HG02938 (cell line): ENCODE results near the gene COL26A1.
"Not testable (repeated sequence)": the region's sequence is repeated elsewhere in the genome, so short reads cannot be mapped to it uniquely, and the experiment has no call there.

Experiments used
- ATAC-seq: cut with Tn5 transposase; IDR thresholded peaks from one replicate; pipeline ENCODE4 v1.9.1; 2021; ENCODE audit warnings: mild to moderate bottlenecking, moderate library complexity; ENCODE audit not compliant: unreplicated experiment

The COL26A1 gene

GRCh38 chr7:101436857-101437576, 74.3 kb downstream of the COL26A1 start:
- no peak for ATAC-seq

DNA sequence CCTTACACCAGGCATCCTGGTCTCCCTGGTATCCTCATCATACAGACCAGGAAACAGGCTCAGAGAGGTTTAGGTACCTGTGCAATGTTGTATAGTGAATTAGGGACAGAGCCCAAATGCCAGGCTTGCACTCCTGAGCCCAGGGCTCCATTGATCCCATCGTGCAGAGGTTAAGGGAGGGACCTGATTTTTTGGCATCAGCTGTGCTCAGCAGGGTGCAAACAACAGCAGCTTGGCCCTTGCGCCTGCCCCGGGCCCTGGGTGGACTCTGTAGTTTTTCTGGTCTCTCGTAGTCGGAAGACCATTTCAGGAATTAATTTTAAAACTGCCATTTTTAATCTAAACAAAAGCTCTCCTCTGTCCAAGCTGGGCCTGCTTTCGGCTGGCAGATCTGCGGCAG, 79.2 kb downstream of the COL26A1 start:
- no peak for ATAC-seq

DNA sequence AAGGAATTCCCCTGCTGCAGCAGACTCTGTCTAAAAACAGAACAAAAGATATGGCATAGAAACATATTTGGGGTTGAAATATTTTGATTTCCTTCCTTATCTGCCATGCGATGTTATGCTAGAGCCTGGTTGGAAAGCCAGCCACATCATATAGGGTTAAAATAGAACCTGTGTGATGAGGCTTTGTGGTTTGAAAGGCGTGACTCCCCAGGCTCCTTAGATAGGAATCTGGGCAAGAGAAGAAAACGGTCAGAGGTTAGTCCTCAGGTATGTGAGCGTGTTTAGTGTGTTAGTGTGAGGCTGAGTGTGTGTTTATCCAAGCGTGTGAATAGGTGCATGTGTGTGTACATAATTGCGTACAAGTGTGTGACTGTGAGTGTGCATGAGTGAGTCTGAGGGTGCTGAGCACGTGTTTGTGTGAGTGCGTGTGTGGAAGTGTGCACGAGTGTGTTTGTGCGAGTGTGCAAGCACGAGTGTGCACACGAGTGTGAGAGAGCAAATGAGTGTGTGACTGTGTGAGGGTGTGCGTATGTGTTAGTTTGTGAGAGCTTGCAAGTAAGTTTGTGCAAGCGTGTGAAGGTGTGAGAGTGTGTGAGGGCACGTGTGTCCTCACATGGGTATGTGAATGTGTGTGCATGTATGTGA, 79.9 kb downstream of the COL26A1 start:
- no peak for ATAC-seq

DNA sequence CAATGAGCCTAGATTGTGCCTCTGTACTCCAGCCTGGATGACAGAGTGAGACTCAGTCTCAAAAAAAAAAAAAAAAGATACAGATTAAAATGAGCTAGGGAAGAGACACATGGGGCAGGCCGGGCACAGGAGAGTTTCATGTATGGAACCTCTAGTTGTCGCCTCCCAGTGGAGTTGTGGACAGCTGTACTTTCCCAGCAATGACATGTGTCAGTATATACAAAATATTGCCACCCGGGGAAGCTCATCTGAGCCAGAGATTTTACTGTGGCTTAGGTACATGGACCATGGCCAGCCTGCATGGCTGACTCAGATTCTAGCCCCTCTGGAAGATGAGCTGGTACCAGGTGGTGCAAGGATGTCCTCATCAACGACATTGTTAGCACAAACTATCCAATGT, 87.4 kb downstream of the COL26A1 start:
- ATAC-seq: no peak

DNA sequence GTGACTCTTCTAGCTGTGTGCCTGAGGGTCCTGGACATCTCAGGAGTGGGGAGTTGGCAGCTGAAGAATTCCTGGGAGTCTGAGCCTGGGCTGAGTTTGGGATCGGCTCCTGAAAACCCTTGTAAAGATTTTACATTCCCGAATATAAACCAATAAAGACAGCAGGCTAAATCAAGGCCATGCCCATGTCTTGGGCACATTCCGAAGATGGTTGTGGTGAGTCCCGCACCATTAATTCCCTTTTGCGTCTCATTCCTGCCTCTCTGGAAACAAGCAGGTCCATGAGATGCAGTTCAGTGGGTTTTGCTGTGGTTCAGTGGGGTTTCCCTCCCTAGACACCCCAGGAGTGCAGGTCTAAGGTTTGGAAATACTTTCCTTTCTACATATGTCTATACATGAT, 90.9 kb downstream of the COL26A1 start:
- no peak for ATAC-seq

- no peak for ATAC-seq
These were observed 94.5 kb downstream of the COL26A1 start for GRCh38 chr7:101457001-101457750.

GRCh38 chr7:101465131-101465530, 102.5 kb downstream of the COL26A1 start:
- ATAC-seq: no peak

GRCh38 chr7:101465576-101466196, 103.0 kb downstream of the COL26A1 start:
- ATAC-seq: no peak

- ATAC-seq: no peak
These were observed 104.2 kb downstream of the COL26A1 start for GRCh38 chr7:101466871-101467270.

DNA sequence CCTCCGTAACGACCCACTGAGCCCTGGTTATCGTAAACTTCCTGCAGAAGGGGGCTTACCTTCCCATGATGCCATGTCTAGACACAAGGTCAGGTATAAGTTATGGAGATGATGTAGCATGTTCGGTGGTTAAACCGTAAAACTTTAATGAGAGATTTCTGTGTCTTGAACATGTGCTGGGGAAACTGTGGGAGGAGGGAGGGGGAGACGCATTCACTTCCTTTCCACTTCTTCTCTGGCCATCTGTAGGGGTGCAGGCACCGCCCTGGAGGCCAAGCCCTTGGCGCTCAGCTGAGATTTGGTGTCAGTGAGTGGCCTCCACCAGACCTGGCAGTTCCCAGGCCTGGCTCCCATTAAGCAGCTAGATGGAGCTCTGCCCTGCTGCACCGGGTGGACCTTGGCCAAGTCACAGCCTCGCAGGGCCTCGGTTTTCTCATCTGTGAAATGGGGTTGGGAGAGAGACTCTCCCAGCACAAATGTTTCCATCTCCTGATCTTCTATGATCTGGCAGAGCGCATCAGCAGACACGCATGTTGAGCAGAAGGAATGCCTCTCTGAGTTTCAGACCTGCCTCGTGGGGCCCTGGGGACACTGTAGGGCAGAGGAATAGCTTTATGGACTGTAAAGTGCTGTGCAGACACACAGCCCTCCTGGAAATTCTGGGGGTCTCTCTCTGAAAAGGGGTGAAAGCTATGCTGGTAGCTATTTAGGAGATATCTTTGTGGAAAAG, 106.0 kb downstream of the COL26A1 start:
- no peak for ATAC-seq

- ATAC-seq: no peak
These were observed 108.2 kb downstream of the COL26A1 start for GRCh38 chr7:101470668-101471487.

DNA sequence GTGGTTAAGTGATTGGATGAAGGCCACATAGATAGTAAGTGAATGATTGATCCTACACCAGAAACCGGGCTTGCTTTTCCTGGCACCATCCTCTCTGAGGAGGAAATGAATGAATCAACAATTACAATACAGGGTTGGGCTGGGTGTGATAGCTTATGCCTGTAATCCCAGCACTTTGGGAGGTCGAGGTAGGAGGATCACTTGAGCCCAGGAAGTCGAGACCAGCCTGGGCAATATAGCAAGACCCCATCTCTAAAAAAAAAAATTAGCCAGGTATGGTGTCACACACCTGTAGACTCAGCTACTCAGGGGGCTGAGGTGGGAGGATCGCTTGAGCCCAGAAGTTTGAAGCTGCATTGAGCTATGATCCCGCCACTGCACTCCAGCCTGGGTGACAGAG, 111.5 kb downstream of the COL26A1 start:
- no peak for ATAC-seq

- ATAC-seq: not testable (repeated sequence)
These were observed 113.0 kb downstream of the COL26A1 start for GRCh38 chr7:101475691-101476090.

GRCh38 chr7:101479217-101479616, 116.5 kb downstream of the COL26A1 start:
- ATAC-seq: no peak

DNA sequence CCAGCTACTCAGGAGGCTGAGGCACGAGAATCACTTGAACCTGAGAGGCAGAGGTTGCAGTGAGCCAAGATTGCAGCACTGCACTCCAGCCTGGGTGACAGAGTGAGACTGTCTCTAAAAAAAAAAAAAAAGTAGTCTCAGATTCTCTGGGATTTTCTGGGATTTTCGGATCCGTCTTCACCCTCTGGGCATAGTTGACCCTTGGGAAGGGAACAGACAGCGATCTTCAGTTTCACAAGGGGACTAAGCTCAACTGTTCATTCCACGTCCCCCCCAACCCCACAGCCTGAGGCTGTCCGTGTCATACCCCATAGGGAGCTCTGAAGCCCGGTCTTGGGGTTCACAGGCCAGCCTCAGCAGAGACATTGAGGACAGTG, 123.4 kb downstream of the COL26A1 start:
- ATAC-seq: not testable (repeated sequence)

DNA sequence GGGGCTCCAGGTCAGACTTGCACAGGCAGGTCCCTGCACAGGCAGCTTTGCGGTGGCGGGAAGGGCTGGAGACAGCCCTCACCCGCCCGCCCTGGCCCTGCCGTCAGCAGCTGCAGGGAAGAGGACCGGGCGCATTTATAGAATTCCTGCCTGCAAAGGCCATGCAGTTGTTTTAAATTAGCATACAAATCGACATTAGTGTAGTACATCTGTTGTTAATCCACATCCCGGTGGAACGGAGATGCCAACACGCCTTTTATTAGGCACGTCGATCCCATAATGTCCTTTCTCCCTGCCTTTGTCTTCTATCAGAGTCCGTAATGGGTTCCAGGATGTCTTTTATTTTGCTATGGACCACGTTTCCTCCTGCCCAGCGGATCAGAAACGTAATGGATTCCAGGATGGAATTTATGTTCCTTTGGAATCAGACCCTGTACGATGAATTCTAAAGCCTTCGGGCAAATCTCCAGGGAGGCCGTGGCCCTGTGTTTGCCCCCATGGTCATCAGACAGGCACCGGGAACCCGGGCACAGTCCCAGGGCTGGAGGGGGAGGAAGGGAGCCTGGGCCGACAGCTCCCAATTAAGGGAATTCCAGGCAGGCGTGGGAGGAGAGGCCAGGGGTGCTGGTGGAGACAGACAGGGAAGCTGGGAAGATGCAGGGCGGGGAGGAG, 123.9 kb downstream of the COL26A1 start:
- no peak for ATAC-seq

GRCh38 chr7:101487105-101487458, 124.4 kb downstream of the COL26A1 start:
- no peak for ATAC-seq

DNA sequence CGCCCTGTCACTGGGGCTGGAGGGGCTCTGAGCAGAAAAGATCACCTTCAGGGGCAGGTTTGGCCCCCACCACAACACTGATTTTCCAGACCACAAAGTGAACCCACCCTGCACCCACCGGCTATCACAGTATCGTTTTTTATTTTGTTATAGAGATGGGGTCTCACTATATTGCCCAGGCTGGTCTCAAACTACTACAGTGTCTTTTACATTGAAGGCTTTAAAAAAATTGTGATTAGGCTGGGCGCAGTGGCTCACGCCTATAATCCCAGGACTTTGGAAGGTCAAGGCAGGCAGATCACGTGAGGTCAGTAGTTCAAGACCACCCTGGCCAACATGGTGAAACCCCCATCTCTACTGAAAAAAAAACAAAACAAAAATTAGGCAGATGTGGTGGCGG, 125.1 kb downstream of the COL26A1 start:
- no peak for ATAC-seq

GRCh38 chr7:101488826-101489572, 126.3 kb downstream of the COL26A1 start:
- no peak for ATAC-seq
